Cortex of kidney (tissue), 1 donor: ENCODE measurements around the gene POGLUT2.

ENCODE experiments used
- DNase-seq: peaks from one replicate; lab custom pipeline; 2025; lab: John Stamatoyannopoulos, UW

The POGLUT2 gene

GRCh38 chr13:102798581-102799425, at the start of gene POGLUT2, which contains the start of gene BIVM:
TSS of gene POGLUT2 (minus strand) at chr13:102798976. CDS start at chr13:102798670, 306 bp downstream.
TSS of gene BIVM (plus strand) at chr13:102799119. CDS start at chr13:102807268, 8,149 bp downstream.
- DNase-seq = no peak

GRCh38 chr13:102847272-102848234, 48.8 kb upstream of the POGLUT2 start:
- no peak for DNase-seq

DNA sequence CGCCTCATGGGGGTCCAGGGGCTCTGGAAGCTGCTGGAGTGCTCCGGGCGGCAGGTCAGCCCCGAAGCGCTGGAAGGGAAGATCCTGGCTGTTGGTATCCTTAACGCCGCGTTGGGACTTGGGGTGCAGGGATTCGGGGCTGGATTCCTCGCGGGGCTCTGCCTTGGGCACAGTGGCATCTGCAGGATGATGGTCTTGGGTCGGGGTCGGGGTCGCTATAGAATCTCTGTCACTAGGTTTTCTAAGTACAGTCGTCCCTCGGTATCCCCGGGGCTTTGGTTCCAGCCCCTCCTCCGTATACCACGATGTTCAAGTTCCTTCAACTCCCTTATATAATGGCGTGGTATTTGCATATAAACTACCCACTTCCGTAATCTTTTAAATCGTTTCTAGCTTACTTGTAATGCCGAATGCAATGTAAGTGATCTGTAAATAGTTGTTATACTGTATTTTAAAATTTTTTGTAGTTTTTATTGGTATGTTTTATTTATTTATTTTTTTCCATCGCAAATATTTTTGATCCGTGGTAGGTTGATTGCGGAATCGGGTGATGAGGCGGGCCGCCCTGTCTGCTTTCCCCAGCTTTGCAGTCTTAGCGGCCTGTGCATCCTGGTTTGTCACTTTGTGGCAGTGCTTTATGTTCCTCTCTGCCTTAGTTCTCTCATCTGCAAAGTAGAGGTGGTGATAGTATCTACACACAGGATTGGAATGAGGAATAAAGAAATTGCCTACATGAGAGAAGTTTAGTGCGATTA, 47.7 kb upstream of the POGLUT2 start:
- DNase-seq = no peak

GRCh38 chr13:102845630-102846260, 47.0 kb upstream of the POGLUT2 start, which contains the start of gene ERCC5:
TSS of gene ERCC5 (plus strand) at chr13:102846032. CDS start at chr13:102846267, 235 bp downstream.
- peak; percentile 9 for DNase-seq

- DNase-seq = no peak
Observed at GRCh38 chr13:102845289-102845629, 46.5 kb upstream of the POGLUT2 start.

GRCh38 chr13:102839462-102839861, 40.7 kb upstream of the POGLUT2 start:
- DNase-seq = no peak

DNA sequence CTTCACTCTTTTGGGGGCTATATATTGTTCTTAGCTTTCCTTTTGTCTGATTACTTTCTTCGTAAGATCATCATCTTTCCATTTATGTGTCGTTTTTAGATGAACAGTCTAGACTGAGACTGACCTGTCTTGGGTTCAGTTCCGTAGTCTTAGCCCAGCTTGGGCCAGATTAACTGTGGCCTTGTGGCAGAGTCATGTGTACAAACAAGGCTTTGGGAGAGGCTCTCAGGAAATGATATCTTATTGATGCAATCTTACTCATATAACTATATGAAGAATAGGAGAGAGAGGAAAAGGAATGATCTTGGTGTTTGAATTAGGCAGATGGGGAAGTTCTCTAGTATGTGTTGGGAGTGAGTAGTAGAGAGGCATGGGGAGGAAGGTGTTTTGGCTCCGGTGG, 40.2 kb upstream of the POGLUT2 start:
- DNase-seq = no peak

- DNase-seq = no peak
Observed at GRCh38 chr13:102838273-102838672, 39.5 kb upstream of the POGLUT2 start.

GRCh38 chr13:102836471-102836870, 37.7 kb upstream of the POGLUT2 start:
- DNase-seq = no peak

- DNase-seq = no peak
Observed at GRCh38 chr13:102830646-102831045, 31.9 kb upstream of the POGLUT2 start.

DNA sequence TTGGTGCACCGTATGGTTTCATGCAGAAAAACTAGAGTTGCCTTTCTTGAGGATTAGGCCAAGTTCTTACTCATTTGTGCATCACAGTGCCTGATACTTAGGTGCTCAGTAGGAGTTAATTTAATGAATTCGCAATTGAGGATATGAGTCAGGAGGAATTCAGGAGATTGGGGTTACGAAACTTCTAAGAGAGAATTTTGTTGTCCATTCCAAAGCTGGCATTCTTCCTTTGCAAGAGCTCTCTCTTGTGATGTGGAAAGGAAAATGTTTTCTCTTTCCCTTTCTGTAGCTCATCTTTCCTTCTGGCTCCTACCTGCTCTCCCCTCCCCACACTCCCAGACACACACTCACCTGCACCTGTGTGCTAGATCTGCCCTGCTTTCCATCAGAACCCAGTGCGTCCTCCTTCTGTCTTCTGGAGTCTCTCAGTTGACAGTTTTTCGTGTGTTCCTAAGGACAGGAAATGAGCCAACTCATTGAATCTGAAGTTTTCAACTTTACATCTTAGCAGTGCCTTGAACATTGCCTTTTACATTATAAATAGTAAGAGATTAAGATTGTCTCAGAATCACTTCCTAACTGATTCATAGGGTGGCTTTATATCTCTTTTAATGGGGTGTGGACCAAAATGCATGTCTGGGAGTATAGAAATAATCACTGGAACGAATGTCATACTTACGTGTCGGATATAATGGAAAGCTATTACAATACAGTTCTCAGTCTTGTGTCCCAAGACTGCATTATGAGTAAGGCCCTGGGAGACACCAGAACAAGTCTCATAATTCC, 27.3 kb upstream of the POGLUT2 start:
- DNase-seq = no peak

- no peak for DNase-seq
Observed at GRCh38 chr13:102825400-102825799, 26.6 kb upstream of the POGLUT2 start.

DNA sequence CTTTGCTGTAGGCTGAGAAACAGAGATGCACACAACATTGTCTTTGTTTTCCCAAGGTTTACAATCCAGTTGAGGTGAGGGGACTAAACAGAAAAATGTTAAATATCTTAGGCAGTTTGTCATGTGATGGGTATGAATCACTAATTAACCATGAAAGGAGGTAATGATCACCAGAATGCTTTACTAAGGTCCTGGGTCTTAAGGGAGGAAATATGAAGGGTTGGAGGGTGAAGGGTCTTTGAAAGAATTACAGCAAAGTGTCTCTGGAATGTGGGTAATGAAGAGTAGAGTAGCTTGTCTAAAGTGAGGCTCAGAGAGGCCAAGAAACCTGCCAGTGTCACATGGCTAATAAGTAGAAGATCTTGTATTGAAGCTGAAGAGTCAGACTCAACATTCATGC, 19.1 kb upstream of the POGLUT2 start:
- no peak for DNase-seq

- no peak for DNase-seq
Observed at GRCh38 chr13:102817241-102817640, 18.5 kb upstream of the POGLUT2 start.

- no peak for DNase-seq
Observed at GRCh38 chr13:102816708-102817107, 17.9 kb upstream of the POGLUT2 start.

DNA sequence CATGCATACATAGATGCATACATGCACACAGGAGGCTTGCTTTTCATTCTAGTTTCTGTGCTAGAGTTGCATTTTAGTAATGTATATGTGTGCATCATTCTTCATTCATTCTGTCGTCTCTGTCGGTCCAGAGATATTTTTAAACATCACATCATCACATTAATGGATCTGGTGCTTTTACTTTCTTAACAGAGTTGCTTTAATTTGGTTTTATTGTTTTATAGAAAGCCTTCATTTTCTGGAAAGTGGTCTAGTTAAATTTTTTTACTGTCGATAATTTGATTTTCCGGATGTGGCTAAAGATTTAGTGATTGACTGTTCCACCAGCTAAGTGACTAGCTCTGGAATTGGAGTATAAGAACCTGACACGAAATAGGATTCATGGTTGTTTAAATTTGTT, 17.0 kb upstream of the POGLUT2 start:
- no peak for DNase-seq

DNA sequence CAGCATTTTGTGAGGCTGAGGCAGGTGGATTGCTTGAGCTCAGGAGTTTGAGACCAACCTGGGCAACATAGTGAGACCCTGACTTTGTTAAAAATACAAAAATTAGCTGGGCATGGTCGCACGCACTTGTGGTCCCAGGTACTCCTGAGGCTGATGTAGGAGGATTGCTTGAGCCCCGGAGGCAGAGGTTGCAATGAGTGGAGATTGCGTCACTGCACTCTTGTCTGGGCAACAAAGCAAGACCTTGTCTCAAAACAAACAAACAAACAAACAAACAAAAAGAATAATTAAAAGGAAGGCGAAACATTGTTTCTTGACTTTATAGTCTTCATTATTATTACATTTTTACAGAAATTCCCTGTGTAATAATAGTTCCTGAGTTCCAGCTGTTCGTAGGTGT, 16.0 kb upstream of the POGLUT2 start:
- DNase-seq = no peak

GRCh38 chr13:102814025-102814607, 15.3 kb upstream of the POGLUT2 start:
- DNase-seq = no peak

DNA sequence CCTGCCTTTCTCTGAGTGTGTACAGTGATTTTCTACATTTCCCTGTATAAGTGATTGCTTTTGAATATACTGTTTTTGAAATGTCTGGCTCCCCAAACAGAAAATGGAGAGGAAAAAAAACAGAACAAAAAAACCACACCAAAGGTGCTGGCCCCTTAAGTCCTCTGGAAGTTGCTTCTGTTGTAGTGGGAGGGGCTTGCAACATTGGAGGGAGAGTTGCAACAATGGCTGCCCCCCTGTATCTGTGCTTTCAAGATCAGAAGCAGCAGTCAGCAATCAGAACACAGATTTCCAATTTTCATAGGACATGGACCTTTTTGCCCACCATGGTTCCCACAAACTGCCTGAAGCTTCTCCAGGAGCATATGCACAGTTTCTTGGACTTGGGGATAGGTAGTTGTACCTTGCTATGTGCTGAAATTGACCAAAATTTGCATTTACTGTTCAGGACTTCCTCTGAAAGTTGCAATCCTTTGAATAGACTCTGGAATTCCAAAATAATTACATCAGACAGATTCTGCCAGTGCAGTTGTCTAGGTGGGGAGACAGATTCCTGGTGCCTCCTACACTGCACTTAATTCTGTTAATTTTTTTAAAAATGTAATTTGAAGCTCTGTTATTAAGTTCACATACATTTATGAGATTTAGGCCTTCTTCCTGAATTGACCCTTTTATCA, 14.0 kb upstream of the POGLUT2 start:
- no peak for DNase-seq

- DNase-seq = no peak
Observed at GRCh38 chr13:102807699-102808098, 8.9 kb upstream of the POGLUT2 start.
